ENCODE results near the gene DDX11. TPM values are rescaled to one million over a fixed set of nuclear protein-coding genes. Genes with fewer than 3 reads are reported as not detected.
"Not testable (repeated sequence)": the region's sequence is repeated elsewhere in the genome, so short reads cannot be mapped to it uniquely, and the experiment has no call there.

The DDX11 gene
- total RNA-seq, 2 donors from 2014 or later, result 1.1 to 5.3 TPM

- no peak for TF ChIP-seq CTCF (IDR thresholded peaks at IDR 0.05)
- Histone ChIP-seq H3K4me1 (peaks cover 0 to 23% of the 10 kb centered on the region in 2 donors), H3K27ac (no peak overlapping the region), H3K9me3 (no peaks in the 10 kb centered on the region), H3K27me3 (peaks cover 0 to 18% of the 10 kb centered on the region in 2 donors), H3K4me3 (no peak overlapping the region), H3K36me3 (no peaks in the 10 kb centered on the region)
- DNase-seq (ENCODE audit: low spot score), result no peak
These were observed 46.8 kb downstream of the DDX11 start for GRCh38 chr12:31120392-31121008.

- not testable (repeated sequence) for H3K9me3 ChIP-seq; H3K27ac ChIP-seq; H3K36me3 ChIP-seq; DNase-seq (ENCODE audit: low spot score); H3K4me3 ChIP-seq
- Histone ChIP-seq H3K4me1 (peaks cover 0 to 23% of the 10 kb centered on the region in 2 donors), H3K27me3 (peaks cover 0 to 18% of the 10 kb centered on the region in 2 donors)
These were observed 47.5 kb downstream of the DDX11 start for GRCh38 chr12:31121022-31121728.

DNA sequence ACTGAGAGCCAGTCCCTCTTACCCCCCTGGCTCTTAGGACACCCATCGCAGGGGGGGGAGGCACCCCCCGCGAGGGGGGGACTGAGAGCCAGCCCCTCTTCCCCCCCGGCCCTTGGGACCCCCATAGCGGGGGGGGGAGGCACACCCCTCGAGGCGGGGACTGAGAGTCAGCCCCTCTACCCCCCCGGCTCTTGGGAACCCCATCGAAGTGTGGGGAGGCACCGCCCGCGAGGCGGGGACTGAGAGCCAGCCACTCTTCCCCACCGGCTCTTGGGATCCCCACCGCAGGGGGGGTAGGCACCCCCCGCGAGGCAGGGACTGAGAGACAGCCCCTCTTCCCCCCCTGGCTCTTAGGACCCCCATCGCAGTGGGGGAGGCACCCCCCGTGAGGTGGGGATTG, 48.8 kb downstream of the DDX11 start:
- peaks cover 0 to 18% of the 10 kb centered on the region in 2 donors for H3K27me3 ChIP-seq
- no peak for TF ChIP-seq CTCF (IDR thresholded peaks at IDR 0.05)
- DNase-seq (ENCODE audit: low spot score), result no peak
- H3K27ac ChIP-seq, result no peak overlapping the region
- no peaks in the 10 kb centered on the region for H3K36me3 ChIP-seq
- H3K9me3 ChIP-seq, result no peaks in the 10 kb centered on the region
- H3K4me3 ChIP-seq, result no peak overlapping the region
- H3K4me1 ChIP-seq, result peaks cover 0 to 18% of the 10 kb centered on the region in 2 donors

DNA sequence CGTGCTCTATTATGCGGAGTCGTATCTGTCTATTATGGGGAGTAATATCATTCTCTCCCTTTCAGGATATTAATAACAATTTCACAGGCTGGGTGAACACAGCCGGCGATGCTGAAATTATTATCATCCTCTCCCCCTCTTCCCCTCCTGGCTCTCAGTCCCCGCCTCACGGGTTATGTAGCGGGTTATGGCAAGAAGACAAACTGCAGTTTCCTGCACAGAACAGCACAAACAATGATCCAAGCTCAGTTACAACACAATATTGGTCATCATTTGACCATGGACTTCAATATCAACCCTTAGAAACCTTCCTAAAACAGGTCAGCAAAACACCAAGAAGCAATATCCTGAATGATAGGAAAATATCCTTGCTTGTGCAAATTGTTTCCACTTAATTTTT, 50.5 kb downstream of the DDX11 start:
- H3K9me3 ChIP-seq; H3K27ac ChIP-seq; H3K4me1 ChIP-seq; H3K27me3 ChIP-seq; DNase-seq (ENCODE audit: low spot score); H3K36me3 ChIP-seq; H3K4me3 ChIP-seq: not testable (repeated sequence)

DNA sequence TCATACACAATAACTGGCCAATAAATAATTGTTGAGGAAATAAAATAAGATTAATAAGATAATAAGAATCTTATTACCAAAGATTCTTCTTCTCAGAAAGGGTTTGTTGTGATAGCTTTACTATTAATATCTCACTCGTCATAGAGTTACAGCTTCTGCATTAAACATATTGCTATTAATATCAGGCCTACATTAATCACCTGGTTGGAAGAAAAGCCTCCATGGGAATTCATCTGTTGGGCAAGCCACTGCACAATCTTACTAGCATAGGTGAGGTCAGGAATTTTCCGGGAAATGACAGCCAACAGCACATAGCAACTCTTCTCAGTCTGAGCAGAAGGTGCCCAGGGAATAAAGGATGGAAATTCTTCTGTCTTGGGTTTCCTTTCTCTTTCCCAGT, 51.5 kb downstream of the DDX11 start:
- H3K36me3 ChIP-seq; H3K9me3 ChIP-seq; H3K4me1 ChIP-seq; H3K4me3 ChIP-seq; H3K27ac ChIP-seq; H3K27me3 ChIP-seq; DNase-seq (ENCODE audit: low spot score): not testable (repeated sequence)

- H3K4me3 ChIP-seq; H3K9me3 ChIP-seq; H3K4me1 ChIP-seq; H3K27ac ChIP-seq; H3K36me3 ChIP-seq; DNase-seq (ENCODE audit: low spot score); H3K27me3 ChIP-seq: not testable (repeated sequence)
These were observed 53.7 kb downstream of the DDX11 start for GRCh38 chr12:31127209-31127848.

DNA sequence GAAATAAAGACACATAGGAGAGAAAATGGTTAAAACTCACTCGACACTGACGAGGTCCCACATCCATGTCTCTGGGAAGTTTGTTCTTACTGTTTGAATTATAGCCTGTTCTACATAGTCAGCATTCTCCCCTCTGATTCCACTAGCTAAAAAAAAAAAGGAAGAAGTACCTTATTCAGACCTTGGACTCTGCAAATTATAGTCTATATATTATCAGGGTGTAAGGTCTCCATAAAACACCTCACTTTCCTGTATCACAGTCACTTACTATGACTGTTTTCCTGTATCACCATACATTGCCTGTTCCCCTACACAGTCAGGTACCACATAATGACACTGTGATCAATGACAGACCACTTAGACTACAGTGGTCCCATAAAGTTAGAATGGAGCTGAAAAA, 62.9 kb downstream of the DDX11 start:
- DNase-seq (ENCODE audit: low spot score); H3K9me3 ChIP-seq; H3K4me3 ChIP-seq: not testable (repeated sequence)

GRCh38 chr12:31144768-31145167, 71.1 kb downstream of the DDX11 start:
- not testable (repeated sequence) for H3K27ac ChIP-seq; H3K9me3 ChIP-seq; H3K4me3 ChIP-seq; H3K27me3 ChIP-seq; DNase-seq (ENCODE audit: low spot score); H3K4me1 ChIP-seq; H3K36me3 ChIP-seq

More for the DNA sequence above, 62.9 kb downstream of the DDX11 start:
- H3K27me3 ChIP-seq, H3K27ac ChIP-seq, H3K4me1 ChIP-seq, H3K36me3 ChIP-seq: not testable (repeated sequence)

GRCh38 chr12:31145296-31145695, 71.6 kb downstream of the DDX11 start:
- not testable (repeated sequence) for H3K9me3 ChIP-seq; DNase-seq (ENCODE audit: low spot score); H3K4me3 ChIP-seq; H3K36me3 ChIP-seq; H3K4me1 ChIP-seq; H3K27ac ChIP-seq; H3K27me3 ChIP-seq

- H3K27ac ChIP-seq; H3K4me1 ChIP-seq; H3K9me3 ChIP-seq; H3K36me3 ChIP-seq; H3K27me3 ChIP-seq; H3K4me3 ChIP-seq; DNase-seq (ENCODE audit: low spot score): not testable (repeated sequence)
These were observed 73.8 kb downstream of the DDX11 start for GRCh38 chr12:31147415-31147814.

- H3K4me3 ChIP-seq; DNase-seq (ENCODE audit: low spot score); H3K4me1 ChIP-seq; H3K27me3 ChIP-seq; H3K36me3 ChIP-seq; H3K27ac ChIP-seq; H3K9me3 ChIP-seq: not testable (repeated sequence)
These were observed 77.1 kb downstream of the DDX11 start for GRCh38 chr12:31150766-31151165.

Data from right atrium auricular region (tissue), 2 donors.